Measurements from ENCODE around the gene SPRTN.

Gene SPRTN

DNA sequence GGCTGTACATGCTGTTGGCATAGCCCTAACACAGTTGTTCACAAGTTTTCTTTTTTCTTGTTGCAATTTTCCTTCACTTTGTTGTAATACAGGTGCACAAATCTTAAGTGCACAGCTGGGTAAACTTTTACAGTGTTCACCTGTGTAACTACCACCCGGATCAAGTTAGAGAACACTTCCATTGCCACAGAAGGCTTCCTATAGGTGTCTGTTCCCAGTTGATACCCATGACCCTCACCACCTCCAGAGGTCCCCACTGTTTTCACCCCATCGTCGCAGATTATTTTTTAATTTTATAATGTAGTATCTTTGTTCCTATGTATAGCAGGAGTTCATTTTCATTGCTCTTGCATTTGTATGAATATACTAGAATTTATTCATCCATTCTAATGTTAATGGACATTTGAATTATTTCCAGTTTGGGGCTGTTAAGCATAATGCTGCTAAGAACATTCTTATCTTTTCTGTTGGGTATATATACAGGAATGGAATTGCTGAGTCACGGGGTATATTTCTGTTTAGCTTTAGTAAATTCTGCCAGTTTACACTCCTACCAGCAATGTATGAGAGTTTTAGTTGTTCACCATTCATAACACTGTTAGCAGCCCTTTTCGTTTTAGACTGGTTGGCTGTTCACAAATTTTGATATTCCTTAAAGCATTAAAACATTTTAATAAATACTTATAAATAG is 16.4 kb downstream of the SPRTN start:
- TF ChIP-seq, protein P1, sequence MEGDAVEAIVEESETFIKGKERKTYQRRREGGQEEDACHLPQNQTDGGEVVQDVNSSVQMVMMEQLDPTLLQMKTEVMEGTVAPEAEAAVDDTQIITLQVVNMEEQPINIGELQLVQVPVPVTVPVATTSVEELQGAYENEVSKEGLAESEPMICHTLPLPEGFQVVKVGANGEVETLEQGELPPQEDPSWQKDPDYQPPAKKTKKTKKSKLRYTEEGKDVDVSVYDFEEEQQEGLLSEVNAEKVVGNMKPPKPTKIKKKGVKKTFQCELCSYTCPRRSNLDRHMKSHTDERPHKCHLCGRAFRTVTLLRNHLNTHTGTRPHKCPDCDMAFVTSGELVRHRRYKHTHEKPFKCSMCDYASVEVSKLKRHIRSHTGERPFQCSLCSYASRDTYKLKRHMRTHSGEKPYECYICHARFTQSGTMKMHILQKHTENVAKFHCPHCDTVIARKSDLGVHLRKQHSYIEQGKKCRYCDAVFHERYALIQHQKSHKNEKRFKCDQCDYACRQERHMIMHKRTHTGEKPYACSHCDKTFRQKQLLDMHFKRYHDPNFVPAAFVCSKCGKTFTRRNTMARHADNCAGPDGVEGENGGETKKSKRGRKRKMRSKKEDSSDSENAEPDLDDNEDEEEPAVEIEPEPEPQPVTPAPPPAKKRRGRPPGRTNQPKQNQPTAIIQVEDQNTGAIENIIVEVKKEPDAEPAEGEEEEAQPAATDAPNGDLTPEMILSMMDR (IDR thresholded peaks at IDR 0.05; ENCODE audit: borderline replicate concordance, control extremely low read depth, extremely low read depth, insufficient read depth, missing control alignments): no peak
- DNase-seq (ENCODE audit: low spot score): no peak
- in situ Hi-C loops (cut with MboI; ENCODE audit: low sequenced_read_pairs, unreplicated experiment): loop anchor here (5.0 kb wide), 1 partner anchor 233 kb away; no protein-coding TSS in a partner anchor

DNA sequence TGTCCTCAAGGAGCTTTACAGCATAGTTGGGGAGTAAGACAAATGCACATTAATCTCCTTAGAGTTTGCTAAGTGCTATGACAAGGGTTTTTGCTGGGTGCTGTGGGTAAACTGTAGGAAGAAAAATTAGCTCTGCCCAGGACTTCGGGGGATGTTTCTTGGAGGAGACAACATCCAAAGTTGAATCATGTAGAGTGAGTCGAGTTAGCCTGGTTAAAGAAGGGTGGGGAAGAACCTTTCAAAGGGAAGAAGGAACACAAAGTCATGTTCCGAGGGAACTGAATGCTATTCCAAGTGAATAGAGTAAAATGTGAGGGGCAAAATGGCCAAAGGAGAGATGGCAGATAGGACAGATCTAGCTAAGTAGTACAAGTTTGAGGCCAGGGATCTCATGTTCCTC is 17.1 kb downstream of the SPRTN start:
- DNase-seq (ENCODE audit: low spot score): no peak
- TF ChIP-seq, protein P1 (IDR thresholded peaks at IDR 0.05; ENCODE audit: borderline replicate concordance, control extremely low read depth, extremely low read depth, insufficient read depth, missing control alignments): no peak
- in situ Hi-C loops (cut with MboI; ENCODE audit: low sequenced_read_pairs, unreplicated experiment): loop anchor here (5.0 kb wide), 1 partner anchor 232 kb away; no protein-coding TSS in a partner anchor

DNA sequence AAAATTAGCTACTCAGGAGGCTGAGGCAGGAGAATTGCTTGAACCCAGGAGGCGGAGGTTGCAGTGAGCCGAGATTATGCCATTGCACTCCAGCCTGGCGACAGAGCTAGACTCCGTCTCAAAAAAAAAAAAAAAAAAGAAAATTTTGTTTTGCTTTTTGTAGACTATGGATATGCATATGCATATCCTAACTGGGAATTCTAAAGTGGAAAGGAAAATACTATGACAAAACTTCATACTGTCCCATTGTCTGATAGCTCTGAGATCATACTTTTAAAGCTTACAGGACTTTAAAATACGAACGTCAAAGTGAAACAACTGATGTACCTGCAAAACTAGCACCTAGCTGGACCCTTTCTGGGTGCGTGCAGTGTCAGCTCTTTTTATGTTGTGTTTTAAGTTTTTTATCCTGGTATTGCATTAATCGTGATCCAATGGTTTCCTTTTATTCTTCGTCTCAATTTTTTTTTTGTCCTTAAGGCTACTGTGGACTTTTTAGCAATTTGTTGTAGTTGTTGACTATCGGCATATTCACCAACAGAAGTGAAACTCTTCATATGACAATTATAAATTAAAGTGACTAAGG is 19.2 kb downstream of the SPRTN start:
- DNase-seq (ENCODE audit: low spot score): no peak
- in situ Hi-C loops (cut with MboI; ENCODE audit: low sequenced_read_pairs, unreplicated experiment): loop anchor here (5.0 kb wide), 1 partner anchor 230 kb away; no protein-coding TSS in a partner anchor
- TF ChIP-seq, protein P1 (IDR thresholded peaks at IDR 0.05; ENCODE audit: borderline replicate concordance, control extremely low read depth, extremely low read depth, insufficient read depth, missing control alignments): no peak

DNA sequence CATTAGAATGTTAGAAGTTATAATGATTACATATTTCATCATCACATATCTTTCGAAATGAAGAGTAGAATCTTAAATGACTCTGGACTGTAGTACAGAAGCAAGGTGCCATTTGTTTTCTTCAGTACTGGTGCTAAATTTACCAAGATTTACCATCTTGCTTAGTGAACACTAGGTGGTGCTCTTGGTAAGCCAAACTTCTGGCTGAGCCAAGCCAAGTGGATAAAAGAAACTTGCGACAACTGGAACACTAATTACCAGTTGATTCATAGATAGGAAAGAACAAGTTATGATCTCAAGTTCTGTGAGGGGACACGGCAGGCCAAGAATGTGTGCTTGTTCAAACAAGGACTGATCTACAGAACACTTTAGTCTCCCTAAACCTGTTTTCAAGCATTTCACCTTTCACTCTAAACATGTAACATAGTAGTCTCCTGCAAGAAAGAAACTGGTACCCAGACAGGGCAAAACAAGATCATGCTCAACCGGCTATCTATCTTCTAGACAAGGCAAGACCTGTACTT is 19.8 kb downstream of the SPRTN start:
- in situ Hi-C loops (cut with MboI; ENCODE audit: low sequenced_read_pairs, unreplicated experiment): loop anchor here (5.0 kb wide), 1 partner anchor 229 kb away; no protein-coding TSS in a partner anchor
- TF ChIP-seq, protein P1 (IDR thresholded peaks at IDR 0.05; ENCODE audit: borderline replicate concordance, control extremely low read depth, extremely low read depth, insufficient read depth, missing control alignments): peak; percentile 67
- DNase-seq (ENCODE audit: low spot score): peak; percentile 68

DNA sequence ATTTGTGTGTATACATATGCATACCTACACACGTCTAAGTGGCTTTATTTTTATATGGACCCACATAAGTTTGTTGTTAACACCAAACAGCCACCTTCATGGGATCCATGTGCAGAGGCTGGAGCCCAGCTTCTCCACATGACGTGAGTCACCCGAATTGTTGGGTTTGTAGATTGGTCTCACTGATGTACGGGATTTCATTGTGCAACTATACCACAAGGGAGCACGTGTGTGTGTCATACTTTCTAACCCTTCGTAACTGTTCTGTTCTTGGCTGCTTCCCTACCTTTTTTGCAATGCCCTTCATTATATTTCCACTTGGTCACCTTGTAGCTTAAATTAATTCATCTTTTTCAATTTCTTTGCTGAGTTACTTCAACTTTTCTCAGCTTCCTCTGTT is 21.0 kb downstream of the SPRTN start:
- TF ChIP-seq, protein P1 (IDR thresholded peaks at IDR 0.05; ENCODE audit: borderline replicate concordance, control extremely low read depth, extremely low read depth, insufficient read depth, missing control alignments): no peak
- in situ Hi-C loops (cut with MboI; ENCODE audit: low sequenced_read_pairs, unreplicated experiment): loop anchor here (5.0 kb wide), 1 partner anchor 228 kb away; no protein-coding TSS in a partner anchor
- no peak for DNase-seq (ENCODE audit: low spot score)

DNA sequence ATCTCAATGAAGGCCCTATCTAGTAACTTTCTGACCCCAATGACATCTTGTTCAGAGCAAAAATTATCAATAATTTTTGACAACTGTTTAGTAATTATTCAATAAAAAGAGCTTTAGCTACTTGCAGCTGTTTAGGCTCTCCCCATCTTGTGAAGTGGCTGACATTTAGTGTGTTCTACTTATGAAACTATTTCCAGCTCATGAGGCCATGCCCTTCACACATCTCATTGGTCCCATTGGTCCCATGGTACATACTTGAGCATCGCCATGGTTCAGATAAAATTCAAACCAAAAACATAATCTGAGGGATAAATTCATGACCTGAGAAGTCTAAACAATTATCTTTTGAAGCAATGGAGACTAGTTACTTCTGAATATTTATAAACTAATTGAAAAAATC is 24.2 kb downstream of the SPRTN start:
- DNase-seq (ENCODE audit: low spot score): no peak
- in situ Hi-C loops (cut with MboI; ENCODE audit: low sequenced_read_pairs, unreplicated experiment): no loop called here
- TF ChIP-seq, protein P1 (IDR thresholded peaks at IDR 0.05; ENCODE audit: borderline replicate concordance, control extremely low read depth, extremely low read depth, insufficient read depth, missing control alignments): no peak
